ENCODE results near the gene SIRPG.

GRCh38 chr20:1622450-1622849 is 35.1 kb downstream of the SIRPG start:
- TF ChIP-seq FOXM1 (IDR thresholded peaks at IDR 0.05; ENCODE audit: low read depth) (no peak), JUND (IDR thresholded peaks at IDR 0.05) (no peak), CHD2 (IDR thresholded peaks at IDR 0.05; ENCODE audit: low read length, partially characterized antibody) (no peak), EP300 (IDR thresholded peaks at IDR 0.05; ENCODE audit: borderline replicate concordance in 1 of 2, low read depth in 1 of 2, low read length in 1 of 2) (no peak), CTCF (IDR thresholded peaks at IDR 0.05) (no peak), RAD21 (IDR thresholded peaks at IDR 0.05; ENCODE audit: low read length) (no peak), POLR2AphosphoS5 (IDR thresholded peaks at IDR 0.05; ENCODE audit: low read depth, low read length) (no peak)
- TF ChIP-seq, protein P1, sequence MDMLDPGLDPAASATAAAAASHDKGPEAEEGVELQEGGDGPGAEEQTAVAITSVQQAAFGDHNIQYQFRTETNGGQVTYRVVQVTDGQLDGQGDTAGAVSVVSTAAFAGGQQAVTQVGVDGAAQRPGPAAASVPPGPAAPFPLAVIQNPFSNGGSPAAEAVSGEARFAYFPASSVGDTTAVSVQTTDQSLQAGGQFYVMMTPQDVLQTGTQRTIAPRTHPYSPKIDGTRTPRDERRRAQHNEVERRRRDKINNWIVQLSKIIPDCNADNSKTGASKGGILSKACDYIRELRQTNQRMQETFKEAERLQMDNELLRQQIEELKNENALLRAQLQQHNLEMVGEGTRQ (IDR thresholded peaks at IDR 0.05; ENCODE audit: borderline replicate concordance, low read depth, low read length): no peak
- TF ChIP-seq, protein P2, sequence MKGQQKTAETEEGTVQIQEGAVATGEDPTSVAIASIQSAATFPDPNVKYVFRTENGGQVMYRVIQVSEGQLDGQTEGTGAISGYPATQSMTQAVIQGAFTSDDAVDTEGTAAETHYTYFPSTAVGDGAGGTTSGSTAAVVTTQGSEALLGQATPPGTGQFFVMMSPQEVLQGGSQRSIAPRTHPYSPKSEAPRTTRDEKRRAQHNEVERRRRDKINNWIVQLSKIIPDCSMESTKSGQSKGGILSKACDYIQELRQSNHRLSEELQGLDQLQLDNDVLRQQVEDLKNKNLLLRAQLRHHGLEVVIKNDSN (IDR thresholded peaks at IDR 0.05; ENCODE audit: borderline replicate concordance, low read depth): no peak
